HCT116 (cell line): ENCODE data around the gene CLCN1.

ENCODE experiments used
- CEBPB ChIP-seq: IDR thresholded peaks from 2 replicates; pipeline ENCODE4 v1.6.1; 2012; ENCODE audit warnings: low read depth
- CTCF ChIP-seq, 3 experiments: fragments of 200-600 bp in 1 of 3; sonication (generic) in 1 of 3; IDR thresholded peaks in 2 of 3; conservative IDR thresholded peaks in 1 of 3; 2 replicates each; pipeline ENCODE4 v1.5.1; 2012 to 2017; ENCODE audit warnings: low read depth in 2 of 3, low read length in 2 of 3, antibody characterized with exemption in 1 of 3, borderline replicate concordance in 1 of 3, control low read depth in 1 of 3, mild to moderate bottlenecking in 1 of 3, mixed read lengths in 1 of 3, mixed run types in 1 of 3, moderate library complexity in 1 of 3; ENCODE audit not compliant: insufficient read depth in 1 of 3
- EZH2 ChIP-seq: fragments of 200-600 bp; sonication (generic); IDR thresholded peaks from 2 replicates; pipeline ENCODE4 v1.6.1; 2017; ENCODE audit warnings: antibody characterized with exemption, mixed run types
- POLR2A ChIP-seq: IDR thresholded peaks from 2 replicates; pipeline ENCODE4 v1.7.0; 2011; ENCODE audit warnings: borderline replicate concordance; ENCODE audit not compliant: insufficient read depth, insufficient read length; ENCODE audit errors: extremely low read depth
- POLR2AphosphoS5 ChIP-seq: IDR thresholded peaks from 2 replicates; pipeline ENCODE4 v1.6.1; 2011; ENCODE audit warnings: mild to moderate bottlenecking, low read depth, low read length, moderate library complexity
- REST ChIP-seq: IDR thresholded peaks from 2 replicates; pipeline ENCODE4 v1.6.1; 2012; ENCODE audit warnings: low read depth
- ZBTB33 ChIP-seq: IDR thresholded peaks from 2 replicates; pipeline ENCODE4 v1.6.1; 2011; ENCODE audit warnings: mild to moderate bottlenecking, low read length, moderate library complexity; ENCODE audit not compliant: insufficient replicate concordance; ENCODE audit errors: extremely low read depth
- ZNF274 ChIP-seq: fragments of 200-500 bp; sonication (Bioruptor generic); IDR thresholded peaks from 2 replicates; pipeline ENCODE4 v1.6.1; 2014; ENCODE audit warnings: mild to moderate bottlenecking, low read depth, low read length, inconsistent platforms

- no peak for TF ChIP-seq CTCF (IDR thresholded peaks at IDR 0.05 in 2 of 3, conservative IDR thresholded peaks at IDR 0.05 in 1 of 3; ENCODE audit: borderline replicate concordance in 1 of 3, insufficient read depth in 1 of 3, low read depth in 2 of 3, low read length in 2 of 3)
- no peak for TF ChIP-seq EZH2
- TF ChIP-seq POLR2AphosphoS5, result no peak
- TF ChIP-seq POLR2A, result no peak
- TF ChIP-seq ZNF274, result no peak
- TF ChIP-seq REST, result no peak
- TF ChIP-seq CEBPB, result no peak
- TF ChIP-seq ZBTB33, result no peak
These were observed 66.3 kb downstream of the CLCN1 start for GRCh38 chr7:143382126-143382790.
